Activated CD8-positive, alpha-beta memory T cell treated with anti-CD3 and anti-CD28 coated beads for 4 hours (primary cell): ENCODE measurements around the gene TMEM214.
A peak's percentile ranks its signal among the peaks of the same experiment; 100 is the strongest.

ENCODE experiments used
- DNase-seq, 2 donors: peaks; one replicate each; pipeline ENCODE4 v3.0.0-alpha.2; 2020; ENCODE audit warnings: low read depth in 2 of 2

TMEM214 gene

GRCh38 chr2:27010139-27010538 lies 22.6 kb upstream of the TMEM214 start:
- DNase-seq: no peak

- no peak for DNase-seq
Measured at GRCh38 chr2:27013738-27014137, 19.0 kb upstream of the TMEM214 start.

GRCh38 chr2:27014771-27015433 lies 17.9 kb upstream of the TMEM214 start:
- no peak for DNase-seq

GRCh38 chr2:27016801-27017325 lies 15.9 kb upstream of the TMEM214 start:
- DNase-seq: peak in 1 of 2 donors; percentile 12

GRCh38 chr2:27018142-27018541 lies 14.6 kb upstream of the TMEM214 start:
- DNase-seq: no peak

- no peak for DNase-seq
Measured at GRCh38 chr2:27019459-27019858, 13.3 kb upstream of the TMEM214 start.

GRCh38 chr2:27019931-27020855 lies 12.6 kb upstream of the TMEM214 start:
- DNase-seq: no peak

- DNase-seq: no peak
Measured at GRCh38 chr2:27021253-27022049, 11.3 kb upstream of the TMEM214 start.

GRCh38 chr2:27023740-27024139 lies 9.0 kb upstream of the TMEM214 start:
- no peak for DNase-seq

- no peak for DNase-seq
Measured at GRCh38 chr2:27024188-27024587, 8.6 kb upstream of the TMEM214 start.

GRCh38 chr2:27024812-27025211 lies 8.0 kb upstream of the TMEM214 start:
- DNase-seq: no peak

- no peak for DNase-seq
Measured at GRCh38 chr2:27025281-27025800, 7.4 kb upstream of the TMEM214 start.

- no peak for DNase-seq
Measured at GRCh38 chr2:27025861-27026851, 6.6 kb upstream of the TMEM214 start.

- no peak for DNase-seq
Measured at GRCh38 chr2:27027211-27027651, 5.5 kb upstream of the TMEM214 start.

GRCh38 chr2:27029051-27029450 lies 3.7 kb upstream of the TMEM214 start:
- no peak for DNase-seq

GRCh38 chr2:27033253-27033852 lies 588 bp downstream of the TMEM214 start:
- DNase-seq: no peak

GRCh38 chr2:27038012-27038411 lies 5.2 kb downstream of the TMEM214 start:
- DNase-seq: no peak

- DNase-seq: no peak
Measured at GRCh38 chr2:27038631-27039339, 6.0 kb downstream of the TMEM214 start.

GRCh38 chr2:27039426-27039825 lies 6.7 kb downstream of the TMEM214 start:
- no peak for DNase-seq
